HL-60 (cell line): ENCODE measurements around the gene CDC42EP1.

Source experiments
- CTCF ChIP-seq: IDR thresholded peaks from one replicate; pipeline ENCODE4 v1.5.1; 2011; ENCODE audit warnings: low read length, control low read depth, inconsistent platforms; ENCODE audit not compliant: insufficient read depth
- POLR2AphosphoS5 ChIP-seq: IDR thresholded peaks from 2 replicates; pipeline ENCODE4 v1.6.1; 2012; ENCODE audit warnings: low read depth
- SPI1 ChIP-seq: IDR thresholded peaks from 2 replicates; pipeline ENCODE4 v1.6.1; 2012; ENCODE audit warnings: low read depth, mild to moderate bottlenecking, borderline replicate concordance
- TF ChIP-seq, protein P1 (sequence below): IDR thresholded peaks from 2 replicates; pipeline ENCODE4 v1.6.1; 2012; ENCODE audit warnings: low read depth; ENCODE audit not compliant: insufficient replicate concordance

DNA sequence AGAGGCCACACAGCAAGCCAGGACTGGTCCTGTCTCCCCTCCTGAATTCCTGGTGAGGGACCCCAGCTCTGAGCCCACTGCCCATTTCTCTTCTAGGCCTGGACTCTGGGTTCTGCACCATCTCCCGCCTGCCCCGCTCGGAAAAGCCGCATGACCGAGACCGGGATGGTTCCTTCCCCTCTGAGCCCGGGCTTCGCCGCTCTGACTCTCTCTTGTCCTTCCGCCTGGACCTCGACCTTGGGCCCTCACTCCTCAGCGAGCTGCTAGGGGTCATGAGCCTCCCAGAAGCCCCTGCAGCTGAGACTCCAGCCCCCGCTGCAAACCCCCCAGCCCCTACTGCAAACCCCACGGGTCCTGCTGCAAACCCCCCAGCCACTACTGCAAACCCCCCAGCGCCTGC, 7.7 kb downstream of the CDC42EP1 start:
- TF ChIP-seq CTCF, result no peak
- TF ChIP-seq, protein P1, sequence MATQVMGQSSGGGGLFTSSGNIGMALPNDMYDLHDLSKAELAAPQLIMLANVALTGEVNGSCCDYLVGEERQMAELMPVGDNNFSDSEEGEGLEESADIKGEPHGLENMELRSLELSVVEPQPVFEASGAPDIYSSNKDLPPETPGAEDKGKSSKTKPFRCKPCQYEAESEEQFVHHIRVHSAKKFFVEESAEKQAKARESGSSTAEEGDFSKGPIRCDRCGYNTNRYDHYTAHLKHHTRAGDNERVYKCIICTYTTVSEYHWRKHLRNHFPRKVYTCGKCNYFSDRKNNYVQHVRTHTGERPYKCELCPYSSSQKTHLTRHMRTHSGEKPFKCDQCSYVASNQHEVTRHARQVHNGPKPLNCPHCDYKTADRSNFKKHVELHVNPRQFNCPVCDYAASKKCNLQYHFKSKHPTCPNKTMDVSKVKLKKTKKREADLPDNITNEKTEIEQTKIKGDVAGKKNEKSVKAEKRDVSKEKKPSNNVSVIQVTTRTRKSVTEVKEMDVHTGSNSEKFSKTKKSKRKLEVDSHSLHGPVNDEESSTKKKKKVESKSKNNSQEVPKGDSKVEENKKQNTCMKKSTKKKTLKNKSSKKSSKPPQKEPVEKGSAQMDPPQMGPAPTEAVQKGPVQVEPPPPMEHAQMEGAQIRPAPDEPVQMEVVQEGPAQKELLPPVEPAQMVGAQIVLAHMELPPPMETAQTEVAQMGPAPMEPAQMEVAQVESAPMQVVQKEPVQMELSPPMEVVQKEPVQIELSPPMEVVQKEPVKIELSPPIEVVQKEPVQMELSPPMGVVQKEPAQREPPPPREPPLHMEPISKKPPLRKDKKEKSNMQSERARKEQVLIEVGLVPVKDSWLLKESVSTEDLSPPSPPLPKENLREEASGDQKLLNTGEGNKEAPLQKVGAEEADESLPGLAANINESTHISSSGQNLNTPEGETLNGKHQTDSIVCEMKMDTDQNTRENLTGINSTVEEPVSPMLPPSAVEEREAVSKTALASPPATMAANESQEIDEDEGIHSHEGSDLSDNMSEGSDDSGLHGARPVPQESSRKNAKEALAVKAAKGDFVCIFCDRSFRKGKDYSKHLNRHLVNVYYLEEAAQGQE, result no peak
- TF ChIP-seq SPI1, result no peak
- no peak for TF ChIP-seq POLR2AphosphoS5
